Fibroblast of the aortic adventitia (primary cell): ENCODE data around the gene PRSS1. TPM values are rescaled to one million over a fixed set of nuclear protein-coding genes. Genes with fewer than 3 reads are reported as not detected.
"Not testable (repeated sequence)": the region's sequence is repeated elsewhere in the genome, so short reads cannot be mapped to it uniquely, and the experiment has no call there.

Experiments used
- DNase-seq: peaks from one replicate; pipeline ENCODE4 v3.0.0-alpha.2; 2010; ENCODE audit warnings: low read depth
- H3K4me3 ChIP-seq: 2 replicates; pipeline ENCODE4 v1.5.1; 2011; ENCODE audit warnings: low read depth, mild to moderate bottlenecking, control low read depth, low read length, moderate library complexity
- total RNA-seq: library from RNA; depleted of rRNA; stranded (reverse); fragments of >200 nt; gene quantifications from 2 replicates; pipeline ENCODE4 v1.2.3, GENCODE V29; 2012; ENCODE audit warnings: low replicate concordance
- TF ChIP-seq, protein P1 (sequence below): IDR thresholded peaks from 2 replicates; pipeline ENCODE4 v1.5.1; 2011; ENCODE audit warnings: mild to moderate bottlenecking, low read length, control low read depth, inconsistent platforms; ENCODE audit not compliant: insufficient read depth

PRSS1 gene
- total RNA-seq, 1 donor: not detected

GRCh38 chr7:142746264-142746663, 3.0 kb upstream of the PRSS1 start:
- DNase-seq: no peak
- H3K4me3 ChIP-seq: no peak overlapping the region
- TF ChIP-seq, protein P1, sequence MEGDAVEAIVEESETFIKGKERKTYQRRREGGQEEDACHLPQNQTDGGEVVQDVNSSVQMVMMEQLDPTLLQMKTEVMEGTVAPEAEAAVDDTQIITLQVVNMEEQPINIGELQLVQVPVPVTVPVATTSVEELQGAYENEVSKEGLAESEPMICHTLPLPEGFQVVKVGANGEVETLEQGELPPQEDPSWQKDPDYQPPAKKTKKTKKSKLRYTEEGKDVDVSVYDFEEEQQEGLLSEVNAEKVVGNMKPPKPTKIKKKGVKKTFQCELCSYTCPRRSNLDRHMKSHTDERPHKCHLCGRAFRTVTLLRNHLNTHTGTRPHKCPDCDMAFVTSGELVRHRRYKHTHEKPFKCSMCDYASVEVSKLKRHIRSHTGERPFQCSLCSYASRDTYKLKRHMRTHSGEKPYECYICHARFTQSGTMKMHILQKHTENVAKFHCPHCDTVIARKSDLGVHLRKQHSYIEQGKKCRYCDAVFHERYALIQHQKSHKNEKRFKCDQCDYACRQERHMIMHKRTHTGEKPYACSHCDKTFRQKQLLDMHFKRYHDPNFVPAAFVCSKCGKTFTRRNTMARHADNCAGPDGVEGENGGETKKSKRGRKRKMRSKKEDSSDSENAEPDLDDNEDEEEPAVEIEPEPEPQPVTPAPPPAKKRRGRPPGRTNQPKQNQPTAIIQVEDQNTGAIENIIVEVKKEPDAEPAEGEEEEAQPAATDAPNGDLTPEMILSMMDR: no peak

DNA sequence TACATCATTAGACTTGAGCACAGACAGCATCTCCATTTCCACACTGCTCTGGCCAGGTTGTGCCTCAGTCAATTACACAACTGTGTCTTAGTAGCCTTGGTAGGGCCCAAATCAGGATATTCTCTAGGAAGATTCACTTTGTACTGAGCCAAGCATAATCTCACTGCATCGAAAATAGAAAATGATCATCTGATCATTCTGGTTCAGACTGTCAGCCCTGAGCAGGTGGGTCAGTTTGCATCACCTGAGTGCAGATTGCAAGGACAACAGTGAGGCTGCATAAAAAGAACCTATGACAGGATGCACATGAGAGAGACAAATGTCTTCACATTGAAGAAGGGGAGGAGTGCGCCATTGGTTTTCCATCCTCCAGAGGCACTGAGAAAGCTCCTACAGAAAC, 862 bp upstream of the PRSS1 start:
- H3K4me3 ChIP-seq, DNase-seq: not testable (repeated sequence)

- TF ChIP-seq, protein P1: no peak
- no peak overlapping the region for H3K4me3 ChIP-seq
- DNase-seq: no peak
Measured at GRCh38 chr7:142750321-142750938, 1.2 kb downstream of the PRSS1 start.

DNA sequence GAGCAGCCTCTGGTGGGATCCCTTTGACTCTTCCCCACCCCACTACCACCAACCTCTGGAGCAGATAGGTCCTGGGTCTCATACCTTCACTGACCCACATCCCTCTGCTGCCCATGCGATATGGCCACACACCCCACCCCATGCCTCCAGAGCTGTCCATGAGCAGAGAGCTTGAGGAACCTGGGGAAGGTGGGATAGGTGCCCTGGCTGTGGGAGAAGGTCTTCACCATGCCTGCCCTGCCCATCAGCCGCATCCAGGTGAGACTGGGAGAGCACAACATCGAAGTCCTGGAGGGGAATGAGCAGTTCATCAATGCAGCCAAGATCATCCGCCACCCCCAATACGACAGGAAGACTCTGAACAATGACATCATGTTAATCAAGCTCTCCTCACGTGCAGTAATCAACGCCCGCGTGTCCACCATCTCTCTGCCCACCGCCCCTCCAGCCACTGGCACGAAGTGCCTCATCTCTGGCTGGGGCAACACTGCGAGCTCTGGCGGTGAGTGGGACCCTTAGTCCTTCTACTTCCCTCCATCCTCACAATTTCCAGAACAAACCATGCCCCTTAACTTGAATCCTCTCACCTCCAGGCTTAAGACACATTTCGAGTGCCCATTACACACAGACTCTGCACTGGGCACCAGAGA, 2.4 kb downstream of the PRSS1 start:
- not testable (repeated sequence) for DNase-seq, H3K4me3 ChIP-seq

- H3K4me3 ChIP-seq: no peak overlapping the region
- TF ChIP-seq, protein P1: no peak
- no peak for DNase-seq
Measured at GRCh38 chr7:142752376-142753225, 3.3 kb downstream of the PRSS1 start.

- no peak overlapping the region for H3K4me3 ChIP-seq
- no peak for DNase-seq
- TF ChIP-seq, protein P1: no peak
Measured at GRCh38 chr7:142753366-142753765, 4.1 kb downstream of the PRSS1 start.

- DNase-seq, H3K4me3 ChIP-seq: not testable (repeated sequence)
Measured at GRCh38 chr7:142753925-142754491, 4.7 kb downstream of the PRSS1 start.
